Endothelial cell (in vitro differentiated cells): Measurements from ENCODE around the gene MED9. TPM values are rescaled to one million over a fixed set of nuclear protein-coding genes. Genes with fewer than 3 reads are reported as not detected.

Experiments used
- DNase-seq: peaks from one replicate; pipeline ENCODE4 v3.0.0; 2021; ENCODE audit warnings: low spot score
- H3K27ac Mint-ChIP-seq: one replicate; pipeline ENCODE4 v1.8.0; 2021; ENCODE audit warnings: mixed read lengths, inconsistent platforms; ENCODE audit not compliant: unreplicated experiment
- H3K27me3 Mint-ChIP-seq: one replicate; pipeline ENCODE4 v1.8.0; 2021; ENCODE audit warnings: mild to moderate bottlenecking, moderate library complexity, mixed read lengths, inconsistent platforms; ENCODE audit not compliant: unreplicated experiment
- H3K36me3 Mint-ChIP-seq: one replicate; pipeline ENCODE4 v1.8.0; 2021; ENCODE audit warnings: mild to moderate bottlenecking, low read depth, mixed read lengths, inconsistent platforms; ENCODE audit not compliant: unreplicated experiment
- H3K4me1 Mint-ChIP-seq: one replicate; pipeline ENCODE4 v1.8.0; 2021; ENCODE audit warnings: mild to moderate bottlenecking, mixed read lengths, inconsistent platforms; ENCODE audit not compliant: unreplicated experiment
- H3K4me3 Mint-ChIP-seq: one replicate; pipeline ENCODE4 v1.8.0; 2021; ENCODE audit warnings: mild to moderate bottlenecking, mixed read lengths, inconsistent platforms; ENCODE audit not compliant: unreplicated experiment
- H3K9me3 Mint-ChIP-seq: one replicate; pipeline ENCODE4 v1.8.0; 2021; ENCODE audit warnings: mixed read lengths, inconsistent platforms; ENCODE audit not compliant: unreplicated experiment
- CTCF ChIP-seq: fragments of 200-600 bp; sonication (generic); IDR thresholded peaks from one replicate; pipeline ENCODE4 v1.5.0; 2021; ENCODE audit warnings: antibody characterized with exemption; ENCODE audit not compliant: unreplicated experiment
- total RNA-seq: library from RNA; stranded (reverse); fragmentation: NEBNext Ultra II Directional; extraction: Animal tissue kit (Norgen Biotek cat#: 25700); gene quantifications from one replicate; pipeline ENCODE4 v1.2.1, GENCODE V29; 2021; ENCODE audit not compliant: unreplicated experiment

The MED9 gene
- total RNA-seq, 1 donor from 2014 or later: 14.2 TPM

- Mint-ChIP-seq H3K4me3 (no peak overlapping the region), H3K27me3 (peaks cover 16% of the 10 kb centered on the region), H3K4me1 (peaks cover 10% of the 10 kb centered on the region), H3K9me3 (no peaks in the 10 kb centered on the region), H3K36me3 (no peaks in the 10 kb centered on the region), H3K27ac (no peak overlapping the region)
- no peak for DNase-seq
- TF ChIP-seq CTCF: no peak
These were observed 41.2 kb downstream of the MED9 start for GRCh38 chr17:17518014-17518413.

- peaks cover 15% of the 10 kb centered on the region for H3K4me1 Mint-ChIP-seq
- no peak overlapping the region for H3K4me3 Mint-ChIP-seq
- TF ChIP-seq CTCF: no peak
- no peaks in the 10 kb centered on the region for H3K36me3 Mint-ChIP-seq
- no peak overlapping the region for H3K27ac Mint-ChIP-seq
- H3K9me3 Mint-ChIP-seq: no peaks in the 10 kb centered on the region
- DNase-seq: no peak
- peaks cover 13% of the 10 kb centered on the region for H3K27me3 Mint-ChIP-seq
These were observed 42.2 kb downstream of the MED9 start for GRCh38 chr17:17518951-17519350.

DNA sequence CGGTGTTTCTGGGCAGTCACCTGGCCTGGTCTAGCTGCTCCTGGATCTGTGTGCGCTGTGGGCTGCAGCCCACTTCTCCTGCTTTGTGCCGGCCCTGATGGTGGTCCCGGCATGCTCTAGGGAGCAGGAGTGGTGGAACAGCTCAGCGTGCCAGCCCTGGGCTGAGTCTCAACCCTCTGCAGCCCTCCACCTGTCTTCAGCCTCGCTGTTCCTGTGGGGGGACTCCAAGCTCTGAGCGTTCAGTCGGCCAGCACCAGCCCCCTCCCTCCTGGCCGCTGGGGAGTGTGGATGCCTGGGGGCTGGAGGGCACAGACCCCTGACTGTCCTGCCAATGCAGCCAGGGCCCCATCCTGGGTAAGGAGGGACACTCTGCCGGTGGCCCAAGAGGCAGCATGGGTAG is 43.1 kb downstream of the MED9 start:
- Mint-ChIP-seq H3K9me3 (no peaks in the 10 kb centered on the region), H3K4me3 (no peak overlapping the region), H3K27ac (no peak overlapping the region), H3K4me1 (peaks cover 16% of the 10 kb centered on the region), H3K27me3 (peaks cover 12% of the 10 kb centered on the region), H3K36me3 (no peaks in the 10 kb centered on the region)
- TF ChIP-seq CTCF: no peak
- no peak for DNase-seq

- peaks cover 20% of the 10 kb centered on the region for H3K4me1 Mint-ChIP-seq
- H3K4me3 Mint-ChIP-seq: no peak overlapping the region
- no peaks in the 10 kb centered on the region for H3K9me3 Mint-ChIP-seq
- H3K27ac Mint-ChIP-seq: no peak overlapping the region
- H3K27me3 Mint-ChIP-seq: peaks cover 12% of the 10 kb centered on the region
- H3K36me3 Mint-ChIP-seq: no peaks in the 10 kb centered on the region
- no peak for DNase-seq
- TF ChIP-seq CTCF: no peak
These were observed 43.9 kb downstream of the MED9 start for GRCh38 chr17:17520599-17521232.

GRCh38 chr17:17523001-17523730 is 46.4 kb downstream of the MED9 start:
- peaks cover 20% of the 10 kb centered on the region for H3K4me1 Mint-ChIP-seq
- no peak overlapping the region for H3K27ac Mint-ChIP-seq
- no peaks in the 10 kb centered on the region for H3K9me3 Mint-ChIP-seq
- peak; percentile 38 for DNase-seq
- peaks cover 7% of the 10 kb centered on the region for H3K27me3 Mint-ChIP-seq
- TF ChIP-seq CTCF: no peak
- H3K36me3 Mint-ChIP-seq: no peaks in the 10 kb centered on the region
- H3K4me3 Mint-ChIP-seq: no peak overlapping the region
